GM12878 (cell line): Measurements from ENCODE around the gene ALDH3A2. TPM values are rescaled to one million over a fixed set of nuclear protein-coding genes. Genes with fewer than 3 reads are reported as not detected.

Experiments
- ATAC-seq: fragments of 200-7000 bp; cut with Tn5 transposase; 3 replicates; pipeline ENCODE4 v1.9.1; 2020; ENCODE audit warnings: mild to moderate bottlenecking, moderate library complexity
- BruUV-seq: library from RNA; stranded (reverse); fragments of 400-500 nt; replicated peaks from 2 replicates; lab custom pipeline; 2021; lab: Mats Ljungman, UMichigan
- CTCF ChIA-PET: fragments of 300-600 bp; sonication (Branson Sonifier 250); formaldehyde crosslinking; extraction: SDS; loops from one replicate; lab custom pipeline; 2021; ENCODE audit warnings: inconsistent platforms; lab: Yijun Ruan, JAX
- POLR2A ChIA-PET: fragments of 350-600 bp; formaldehyde crosslinking; extraction: SDS; loops from one replicate; lab custom pipeline; 2021; ENCODE audit warnings: inconsistent platforms; lab: Charles Lee
- RAD21 ChIA-PET: fragments of 300-600 bp; sonication (Branson Sonifier 250); formaldehyde crosslinking; loops from one replicate; lab custom pipeline; 2023; ENCODE audit warnings: antibody characterized with exemption; ENCODE audit not compliant: unreplicated experiment; lab: Charles Lee
- SMC1A ChIA-PET: fragments of 300-600 bp; sonication (Branson Sonifier 250); formaldehyde crosslinking; loops from one replicate; lab custom pipeline; 2023; ENCODE audit not compliant: unreplicated experiment, uncharacterized antibody; lab: Charles Lee
- DNase-seq: peaks from one replicate; pipeline ENCODE4 v3.0.0-alpha.2; 2011; ENCODE audit warnings: low read depth, low spot score
- FAIRE-seq: peaks from 3 replicates; lab custom pipeline; 2011; peaks lifted over from hg19 to GRCh38; lab: Jason Lieb, UNC
- H2AFZ ChIP-seq: 2 replicates; pipeline ENCODE4 v1.6.0; 2011; ENCODE audit warnings: low read depth, low read length, control low read depth; ENCODE audit not compliant: control insufficient read depth
- H3K27ac ChIP-seq: 2 replicates; pipeline ENCODE4 v1.5.1; 2011; ENCODE audit warnings: control low read depth; ENCODE audit not compliant: control insufficient read depth, insufficient read depth
- H3K27me3 ChIP-seq, 2 experiments: replicated peaks in 1 of 2; 2 replicates each; pipeline versions ENCODE4 v1.6.0 to v1.6.1; 2011; ENCODE audit warnings: low read length in 1 of 2; ENCODE audit not compliant: control insufficient read depth in 2 of 2, insufficient read depth in 2 of 2
- H3K36me3 ChIP-seq, 2 experiments: 2 replicates each; pipeline ENCODE4 v1.5.1; 2011; ENCODE audit warnings: low read length in 1 of 2; ENCODE audit not compliant: control insufficient read depth in 2 of 2, insufficient read depth in 2 of 2
- H3K4me1 ChIP-seq: 2 replicates; pipeline ENCODE4 v1.6.1; 2011; ENCODE audit warnings: mild to moderate bottlenecking, low read length, moderate library complexity, mixed read lengths; ENCODE audit not compliant: control insufficient read depth, insufficient read depth
- H3K4me2 ChIP-seq: 2 replicates; pipeline ENCODE4 v1.6.0; 2011; ENCODE audit warnings: control low read depth; ENCODE audit not compliant: control insufficient read depth, insufficient read depth
- H3K4me3 ChIP-seq: fragments of 200-600 bp; sonication (generic); 2 replicates; pipeline ENCODE4 v1.5.1; 2016
- H3K79me2 ChIP-seq: 2 replicates; pipeline ENCODE4 v1.6.0; 2011; ENCODE audit warnings: low read length; ENCODE audit not compliant: control insufficient read depth, insufficient read depth
- H3K9ac ChIP-seq: 2 replicates; pipeline ENCODE4 v1.8.0; 2011; ENCODE audit warnings: low read length, control low read depth, mixed read lengths; ENCODE audit not compliant: control insufficient read depth, insufficient read depth
- H3K9me3 ChIP-seq: replicated peaks from 3 replicates; pipeline ENCODE4 v1.5.1; 2011; ENCODE audit warnings: mild to moderate bottlenecking, low read length; ENCODE audit not compliant: control insufficient read depth, insufficient read depth
- H4K20me1 ChIP-seq: 2 replicates; pipeline ENCODE4 v1.6.0; 2011; ENCODE audit not compliant: control insufficient read depth, insufficient read depth
- ASH2L ChIP-seq: fragments of 300-600, 200-600 bp; sonication (generic); IDR thresholded peaks from 2 replicates; pipeline ENCODE4 v1.6.1; 2017; ENCODE audit warnings: low read depth, mild to moderate bottlenecking, borderline replicate concordance
- EED ChIP-seq: sonication (generic); IDR thresholded peaks from 2 replicates; pipeline ENCODE4 v1.6.1; 2016; ENCODE audit warnings: antibody characterized with exemption, low read depth
- ESRRA ChIP-seq: IDR thresholded peaks from 2 replicates; pipeline ENCODE4 v1.6.1; 2012; ENCODE audit warnings: mild to moderate bottlenecking, low read length, improper control_type of control experiment
- FOXK2 ChIP-seq: fragments of 450-650 bp; IDR thresholded peaks from 2 replicates; pipeline ENCODE4 v1.6.1; 2017; ENCODE audit warnings: mild to moderate bottlenecking, moderate library complexity
- MAX ChIP-seq: IDR thresholded peaks from 2 replicates; pipeline ENCODE4 v1.6.1; 2012; ENCODE audit warnings: low read depth, low read length, improper control_type of control experiment
- MEF2B ChIP-seq: fragments of 450-650 bp; IDR thresholded peaks from 2 replicates; pipeline ENCODE4 v1.6.1; 2018; ENCODE audit warnings: mild to moderate bottlenecking, moderate library complexity; ENCODE audit not compliant: partially characterized antibody, poor library complexity, severe bottlenecking
- NBN ChIP-seq: fragments of 450-650 bp; IDR thresholded peaks from 2 replicates; pipeline ENCODE4 v1.6.1; 2016
- ZBTB40 ChIP-seq: fragments of 450-650 bp; IDR thresholded peaks from 2 replicates; pipeline ENCODE4 v1.6.1; 2016; ENCODE audit warnings: mild to moderate bottlenecking, moderate library complexity, borderline replicate concordance
- ZNF217 ChIP-seq: fragments of 450-650 bp; IDR thresholded peaks from 2 replicates; pipeline ENCODE4 v1.6.1; 2017; ENCODE audit warnings: antibody characterized with exemption, mild to moderate bottlenecking
- WGBS: methylation state at CpG from one replicate; pipeline ENCODE4 v1.1.6; 2016; ENCODE audit warnings: low lambda C conversion rate; ENCODE audit not compliant: insufficient replicate concordance, insufficient coverage; ENCODE audit errors: missing lambda C conversion rate; 5-methylcytosine and 5-hydroxymethylcytosine counted together
- in situ Hi-C: fragments of 300-500 bp; cut with MboI; formaldehyde crosslinking; loops from 9 replicates; pipeline ENCODE4 v1.14.3; 2018; ENCODE audit warnings: mixed read lengths
- intact Hi-C: fragments of 100-400 bp; cut with micrococcal nuclease; formaldehyde crosslinking; loops from one replicate; pipeline ENCODE4 v1.14.2; 2022; ENCODE audit not compliant: unreplicated experiment
- polyA plus RNA-seq, 11 experiments: library from polyadenylated mRNA; depleted of rRNA in 4 of 11; unstranded in 6 of 11; stranded (reverse) in 5 of 11; fragments of >200 nt; fragmentation: Nextera tagmentation in 4 of 11; fragmentation: Illumina TruSeq in 1 of 11; extraction: Ambion mirVana in 4 of 11; extraction: Trizol in 1 of 11; gene quantifications; 1 replicate in 1 of 11; 2 replicates in 10 of 11; pipeline versions ENCODE4 v1.2.1 to v1.2.3, GENCODE V29; 2011 to 2016; ENCODE audit warnings: inconsistent platforms in 2 of 11, missing spikeins in 2 of 11, low read depth in 1 of 11
- total RNA-seq, 4 experiments: library from RNA; depleted of rRNA in 3 of 4; stranded (reverse); fragments of >200 nt in 3 of 4; fragmentation: Illumina TruSeq in 1 of 4; extraction: Trizol in 1 of 4; gene quantifications; 2 replicates each; pipeline versions ENCODE4 v1.2.1 to v1.2.3, GENCODE V29; 2013 to 2021
- TF ChIP-seq, protein P1 (sequence below), 3 experiments: IDR thresholded peaks in 2 of 3; conservative IDR thresholded peaks in 1 of 3; 2 replicates each; pipeline ENCODE4 v1.5.1; 2011; ENCODE audit warnings: low read depth in 3 of 3, low read length in 3 of 3, mild to moderate bottlenecking in 3 of 3, control low read depth in 2 of 3, moderate library complexity in 2 of 3, inconsistent platforms in 1 of 3, mixed read lengths in 1 of 3; ENCODE audit not compliant: control insufficient read depth in 2 of 3, insufficient read depth in 1 of 3; ENCODE audit errors: extremely low read depth in 1 of 3
- TF ChIP-seq, protein P2 (sequence below): fragments of 450-650 bp; formaldehyde crosslinking; IDR thresholded peaks from 2 replicates; pipeline ENCODE4 v1.5.0; 2022; ENCODE audit warnings: mild to moderate bottlenecking, missing genetic modification characterization

ALDH3A2 gene
- total and polyA plus RNA-seq, 10 of the 15 experiments (the other 5 are each of a cell fraction or from before 2014, with no cell fraction given): 5.0 to 37.0 (median 26.1) TPM

DNA sequence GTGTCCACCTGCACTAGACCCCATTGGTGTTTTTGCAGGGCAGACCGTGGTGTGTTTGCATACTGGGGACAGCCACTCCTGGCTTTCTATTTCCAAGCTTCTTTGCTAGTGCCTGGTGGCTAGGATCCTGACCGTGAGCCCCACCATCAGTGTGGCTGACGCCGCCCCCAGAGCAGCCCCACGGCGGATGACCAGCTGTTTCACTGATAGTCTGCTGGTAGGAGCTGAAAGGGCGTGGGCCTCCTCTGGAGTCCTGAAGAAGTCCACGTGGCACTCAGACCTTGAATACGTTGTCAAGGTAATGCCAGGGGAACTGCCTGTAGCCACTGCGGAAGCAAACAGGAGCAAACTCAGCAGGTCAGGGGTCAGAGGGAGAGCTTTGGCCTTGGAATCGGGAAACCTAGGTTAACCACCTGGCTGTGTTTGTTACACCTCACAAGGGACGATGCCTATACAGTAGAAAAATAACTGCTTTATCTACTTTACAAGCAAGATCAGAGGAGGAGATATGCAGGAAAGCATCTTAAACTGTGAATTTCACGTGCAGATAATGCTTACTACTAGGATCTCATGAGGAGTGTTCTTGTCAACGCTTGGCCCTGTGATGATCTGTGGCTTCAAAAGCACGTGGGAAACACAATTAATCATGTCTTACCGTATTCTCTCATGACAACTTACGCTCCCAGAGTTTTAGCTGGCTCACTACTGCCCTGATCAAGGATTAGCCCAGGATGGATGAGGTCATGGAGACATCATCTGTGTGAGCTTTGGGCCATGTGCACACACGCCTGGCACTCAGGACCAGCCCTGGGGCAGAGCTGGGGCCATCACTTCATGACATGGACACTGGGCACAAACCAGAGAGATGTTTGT is 30.3 kb downstream of the ALDH3A2 start:
- 83% methylated on average over 18 of the region's 18 CpGs for WGBS
- Histone ChIP-seq H3K4me3 (no peak overlapping the region), H3K27me3 (no peaks in the 10 kb centered on the region), H3K27ac (no peak overlapping the region), H3K9me3 (no peaks in the 10 kb centered on the region), H2AFZ (no peak overlapping the region), H3K4me1 (no peaks in the 10 kb centered on the region), H3K36me3 (peaks cover 0 to 7% of the 10 kb centered on the region in 2 experiments; a peak in 2 of 4 replicates), H3K9ac (no peak overlapping the region), H4K20me1 (no peaks in the 10 kb centered on the region), H3K4me2 (no peak overlapping the region), H3K79me2 (no peaks in the 10 kb centered on the region)
- ATAC-seq (no peak), DNase-seq (no peak), FAIRE-seq (no peak)
- BruUV-seq: no TSS peak
- in situ Hi-C loops: no loop called here
- intact Hi-C loops: no loop called here
- POLR2A ChIA-PET: no interaction called here
- CTCF ChIA-PET: no interaction called here
- SMC1A ChIA-PET: no interaction called here
- RAD21 ChIA-PET: no interaction called here
- TF ChIP-seq, protein P1, sequence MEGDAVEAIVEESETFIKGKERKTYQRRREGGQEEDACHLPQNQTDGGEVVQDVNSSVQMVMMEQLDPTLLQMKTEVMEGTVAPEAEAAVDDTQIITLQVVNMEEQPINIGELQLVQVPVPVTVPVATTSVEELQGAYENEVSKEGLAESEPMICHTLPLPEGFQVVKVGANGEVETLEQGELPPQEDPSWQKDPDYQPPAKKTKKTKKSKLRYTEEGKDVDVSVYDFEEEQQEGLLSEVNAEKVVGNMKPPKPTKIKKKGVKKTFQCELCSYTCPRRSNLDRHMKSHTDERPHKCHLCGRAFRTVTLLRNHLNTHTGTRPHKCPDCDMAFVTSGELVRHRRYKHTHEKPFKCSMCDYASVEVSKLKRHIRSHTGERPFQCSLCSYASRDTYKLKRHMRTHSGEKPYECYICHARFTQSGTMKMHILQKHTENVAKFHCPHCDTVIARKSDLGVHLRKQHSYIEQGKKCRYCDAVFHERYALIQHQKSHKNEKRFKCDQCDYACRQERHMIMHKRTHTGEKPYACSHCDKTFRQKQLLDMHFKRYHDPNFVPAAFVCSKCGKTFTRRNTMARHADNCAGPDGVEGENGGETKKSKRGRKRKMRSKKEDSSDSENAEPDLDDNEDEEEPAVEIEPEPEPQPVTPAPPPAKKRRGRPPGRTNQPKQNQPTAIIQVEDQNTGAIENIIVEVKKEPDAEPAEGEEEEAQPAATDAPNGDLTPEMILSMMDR (IDR thresholded peaks at IDR 0.05 in 2 of 3, conservative IDR thresholded peaks at IDR 0.05 in 1 of 3; ENCODE audit: control insufficient read depth in 2 of 3, extremely low read depth in 1 of 3, insufficient read depth in 1 of 3, low read depth in 3 of 3, low read length in 3 of 3): no peak
- TF ChIP-seq ZNF217: no peak
- no peak for TF ChIP-seq MAX
- TF ChIP-seq MEF2B: no peak
- no peak for TF ChIP-seq ESRRA
- TF ChIP-seq ZBTB40: no peak
- no peak for TF ChIP-seq EED
- TF ChIP-seq FOXK2: no peak
- TF ChIP-seq, protein P2, sequence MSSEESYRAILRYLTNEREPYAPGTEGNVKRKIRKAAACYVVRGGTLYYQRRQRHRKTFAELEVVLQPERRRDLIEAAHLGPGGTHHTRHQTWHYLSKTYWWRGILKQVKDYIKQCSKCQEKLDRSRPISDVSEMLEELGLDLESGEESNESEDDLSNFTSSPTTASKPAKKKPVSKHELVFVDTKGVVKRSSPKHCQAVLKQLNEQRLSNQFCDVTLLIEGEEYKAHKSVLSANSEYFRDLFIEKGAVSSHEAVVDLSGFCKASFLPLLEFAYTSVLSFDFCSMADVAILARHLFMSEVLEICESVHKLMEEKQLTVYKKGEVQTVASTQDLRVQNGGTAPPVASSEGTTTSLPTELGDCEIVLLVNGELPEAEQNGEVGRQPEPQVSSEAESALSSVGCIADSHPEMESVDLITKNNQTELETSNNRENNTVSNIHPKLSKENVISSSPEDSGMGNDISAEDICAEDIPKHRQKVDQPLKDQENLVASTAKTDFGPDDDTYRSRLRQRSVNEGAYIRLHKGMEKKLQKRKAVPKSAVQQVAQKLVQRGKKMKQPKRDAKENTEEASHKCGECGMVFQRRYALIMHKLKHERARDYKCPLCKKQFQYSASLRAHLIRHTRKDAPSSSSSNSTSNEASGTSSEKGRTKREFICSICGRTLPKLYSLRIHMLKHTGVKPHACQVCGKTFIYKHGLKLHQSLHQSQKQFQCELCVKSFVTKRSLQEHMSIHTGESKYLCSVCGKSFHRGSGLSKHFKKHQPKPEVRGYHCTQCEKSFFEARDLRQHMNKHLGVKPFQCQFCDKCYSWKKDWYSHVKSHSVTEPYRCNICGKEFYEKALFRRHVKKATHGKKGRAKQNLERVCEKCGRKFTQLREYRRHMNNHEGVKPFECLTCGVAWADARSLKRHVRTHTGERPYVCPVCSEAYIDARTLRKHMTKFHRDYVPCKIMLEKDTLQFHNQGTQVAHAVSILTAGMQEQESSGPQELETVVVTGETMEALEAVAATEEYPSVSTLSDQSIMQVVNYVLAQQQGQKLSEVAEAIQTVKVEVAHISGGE (CRISPR knock-in tag): no peak
- TF ChIP-seq NBN: no peak
- no peak for TF ChIP-seq ASH2L
